Smooth muscle cell (in vitro differentiated cells): ENCODE measurements around the gene PRRT1. TPM values are rescaled to one million over a fixed set of nuclear protein-coding genes. Genes with fewer than 3 reads are reported as not detected.

ENCODE experiments used
- DNase-seq: peaks from one replicate; lab custom pipeline; 2025; ENCODE audit not compliant: unreplicated experiment; lab: John Stamatoyannopoulos, UW
- H2AFZ ChIP-seq: fragments of 200-600 bp; sonication (generic); 2 replicates; pipeline ENCODE4 v1.6.0; 2016; ENCODE audit warnings: antibody characterized with exemption, low read depth, mild to moderate bottlenecking
- H3F3A ChIP-seq: fragments of 200-600 bp; sonication (generic); 2 replicates; pipeline ENCODE4 v1.6.0; 2017; ENCODE audit warnings: antibody characterized with exemption, low read depth
- H3K27ac ChIP-seq: fragments of 200-600 bp; sonication (generic); 2 replicates; pipeline ENCODE4 v1.5.1; 2016; ENCODE audit warnings: low read depth, mild to moderate bottlenecking
- H3K27me3 ChIP-seq: fragments of 200-600 bp; sonication (generic); 2 replicates; pipeline ENCODE4 v1.6.1; 2016; ENCODE audit warnings: low read depth, mild to moderate bottlenecking
- H3K36me3 ChIP-seq: fragments of 200-600 bp; sonication (generic); 2 replicates; pipeline ENCODE4 v1.5.1; 2016; ENCODE audit warnings: low read depth
- H3K4me1 ChIP-seq: fragments of 200-600 bp; sonication (generic); 2 replicates; pipeline ENCODE4 v1.5.1; 2016; ENCODE audit warnings: low read depth
- H3K4me2 ChIP-seq: fragments of 200-600 bp; sonication (generic); 2 replicates; pipeline ENCODE4 v1.6.0; 2016; ENCODE audit warnings: mild to moderate bottlenecking
- H3K4me3 ChIP-seq: fragments of 200-600 bp; sonication (generic); 2 replicates; pipeline ENCODE4 v1.5.1; 2016; ENCODE audit warnings: mild to moderate bottlenecking
- H3K79me2 ChIP-seq: fragments of 200-600 bp; sonication (generic); 2 replicates; pipeline ENCODE4 v1.6.0; 2016; ENCODE audit warnings: low read depth, mild to moderate bottlenecking
- H3K9ac ChIP-seq: fragments of 200-600 bp; sonication (generic); 2 replicates; pipeline ENCODE4 v1.6.0; 2016; ENCODE audit warnings: low read depth
- H3K9me3 ChIP-seq: fragments of 200-600 bp; sonication (generic); replicated peaks from 2 replicates; pipeline ENCODE4 v1.5.1; 2016; ENCODE audit warnings: low read depth
- H4K20me1 ChIP-seq: fragments of 200-600 bp; sonication (generic); 2 replicates; pipeline ENCODE4 v1.6.0; 2016; ENCODE audit warnings: low read depth
- CTCF ChIP-seq: fragments of 200-600 bp; sonication (generic); IDR thresholded peaks from 2 replicates; pipeline ENCODE4 v1.5.1; 2017; ENCODE audit warnings: borderline replicate concordance, mild to moderate bottlenecking, antibody characterized with exemption; ENCODE audit not compliant: insufficient read depth, poor library complexity, severe bottlenecking
- WGBS: methylation state at CpG from one replicate; pipeline ENCODE4 v1.1.7; 2016; ENCODE audit warnings: low lambda C conversion rate; 5-methylcytosine and 5-hydroxymethylcytosine counted together
- polyA plus RNA-seq: library from polyadenylated mRNA; unstranded; fragments of >200 nt; fragmentation: Nextera tagmentation; extraction: Ambion mirVana; gene quantifications from 2 replicates; pipeline ENCODE4 v1.2.1, GENCODE V29; 2016
- total RNA-seq: library from RNA; depleted of rRNA; stranded (reverse); fragments of >200 nt; gene quantifications from 2 replicates; pipeline ENCODE4 v1.2.3, GENCODE V29; 2014

The PRRT1 gene
- total and polyA plus RNA-seq, 2 experiments from 2014 or later, result 3.3 TPM; not detected in 1

- peak within 1 kb of the TSS; percentile 3 for H3K4me3 ChIP-seq
- no peak for DNase-seq
- H3K4me2 ChIP-seq, result peak within 1 kb of the TSS; percentile 77
- H3K36me3 ChIP-seq, result no peaks in the 10 kb centered on the region
- peaks cover 17% of the 10 kb centered on the region for H3K79me2 ChIP-seq
- peaks cover 27% of the 10 kb centered on the region for H3F3A ChIP-seq
- no peaks in the 10 kb centered on the region for H4K20me1 ChIP-seq
- 21% methylated on average over 3 of the region's 5 CpGs for WGBS
- peak within 1 kb of the TSS; percentile 96 for H3K27ac ChIP-seq
- peak within 1 kb of the TSS; percentile 4 for H2AFZ ChIP-seq
- no peak for TF ChIP-seq CTCF
- no peaks in the 10 kb centered on the region for H3K9me3 ChIP-seq
- peaks cover 43% of the 10 kb centered on the region for H3K4me1 ChIP-seq
- H3K27me3 ChIP-seq, result no peaks in the 10 kb centered on the region
- peak within 1 kb of the TSS; percentile 50 for H3K9ac ChIP-seq
Observed at GRCh38 chr6:32192608-32193039, 40.9 kb upstream of the PRRT1 start, which contains the start of gene GPSM3. GPSM3 (minus strand) TSS chr6:32192643; CDS start chr6:32192513, 130 bp downstream.

- peaks cover 28% of the 10 kb centered on the region for H3F3A ChIP-seq
- TF ChIP-seq CTCF, result no peak
- no peaks in the 10 kb centered on the region for H3K9me3 ChIP-seq
- DNase-seq, result no peak
- peak overlapping the region; percentile 96 for H3K27ac ChIP-seq
- H3K4me3 ChIP-seq, result no peak overlapping the region
- H3K4me1 ChIP-seq, result peaks cover 43% of the 10 kb centered on the region
- H3K27me3 ChIP-seq, result no peaks in the 10 kb centered on the region
- H4K20me1 ChIP-seq, result no peaks in the 10 kb centered on the region
- no peak overlapping the region for H2AFZ ChIP-seq
- 86% methylated on average over 9 of the region's 15 CpGs for WGBS
- H3K79me2 ChIP-seq, result peaks cover 17% of the 10 kb centered on the region
- H3K9ac ChIP-seq, result peak overlapping the region; percentile 50
- peak overlapping the region; percentile 77 for H3K4me2 ChIP-seq
- no peaks in the 10 kb centered on the region for H3K36me3 ChIP-seq
Observed at GRCh38 chr6:32191696-32192607, 40.2 kb upstream of the PRRT1 start.

- peak overlapping the region; percentile 92 for H3K9ac ChIP-seq
- peak overlapping the region; percentile 96 for H3K4me2 ChIP-seq
- H3K4me1 ChIP-seq, result peaks cover 40% of the 10 kb centered on the region
- H3F3A ChIP-seq, result peaks cover 37% of the 10 kb centered on the region
- peak overlapping the region; percentile 96 for H3K27ac ChIP-seq
- WGBS, result 90% methylated on average over 8 of the region's 8 CpGs
- H3K36me3 ChIP-seq, result no peaks in the 10 kb centered on the region
- no peaks in the 10 kb centered on the region for H3K27me3 ChIP-seq
- TF ChIP-seq CTCF, result no peak
- peak overlapping the region; percentile 86 for H3K4me3 ChIP-seq
- H3K9me3 ChIP-seq, result no peaks in the 10 kb centered on the region
- DNase-seq, result no peak
- no peaks in the 10 kb centered on the region for H4K20me1 ChIP-seq
- peaks cover 17% of the 10 kb centered on the region for H3K79me2 ChIP-seq
- H2AFZ ChIP-seq, result no peak overlapping the region
Observed at GRCh38 chr6:32190911-32191677, 39.4 kb upstream of the PRRT1 start.
